ENCODE data around the gene CCL5. TPM values are rescaled to one million over a fixed set of nuclear protein-coding genes. Genes with fewer than 3 reads are reported as not detected.

The CCL5 gene
- total RNA-seq, 1 experiment from 2014 or later = not detected

DNA sequence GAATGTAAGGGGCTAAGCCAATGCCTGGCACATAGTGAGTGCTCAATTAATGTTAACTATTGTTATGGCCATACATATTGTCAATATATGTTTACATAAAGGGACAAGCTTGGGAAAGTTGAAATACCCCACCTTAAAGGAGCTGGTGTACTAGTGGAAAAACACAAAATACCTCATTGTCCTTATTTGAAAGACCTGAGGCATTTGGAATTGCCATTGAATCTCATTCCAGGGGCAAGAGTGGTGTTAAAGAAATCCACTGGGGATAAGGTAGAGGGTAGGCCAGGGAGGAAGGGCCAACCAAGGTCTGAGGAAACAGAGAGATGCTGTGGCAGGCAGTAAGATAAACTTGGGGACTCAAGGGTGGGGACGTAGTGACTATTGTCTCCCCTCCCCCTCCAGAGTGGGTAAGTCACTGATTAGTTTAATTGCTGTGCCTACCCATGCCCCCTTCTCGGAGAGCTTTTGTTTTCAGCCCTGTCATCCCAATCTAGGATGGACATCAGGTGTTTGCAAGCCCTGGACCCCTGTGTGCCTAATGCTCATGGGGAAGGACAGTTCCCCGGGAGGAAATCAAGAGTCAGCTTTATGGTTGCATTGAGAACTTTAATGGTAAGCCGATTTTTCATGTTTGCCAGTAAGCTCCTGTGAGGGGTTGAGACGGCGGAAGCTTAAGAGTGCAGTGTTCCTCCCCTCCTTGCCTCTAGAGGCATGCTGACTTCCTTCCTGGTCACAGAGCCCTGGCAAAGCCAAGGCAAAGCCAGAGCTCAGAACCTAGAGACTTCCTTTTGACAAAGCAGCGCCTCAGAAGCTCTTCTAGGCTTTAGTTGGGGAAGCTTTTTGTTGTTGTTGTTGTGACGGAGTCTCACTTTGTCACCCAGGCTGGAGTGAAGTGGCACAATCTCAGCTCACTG is 9.0 kb downstream of the CCL5 start:
- H3K9me3 Mint-ChIP-seq = no peaks in the 10 kb centered on the region
- H2AK5ac ChIP-seq (ENCODE audit: insufficient read length, low read length) = no peak overlapping the region

More for the DNA sequence above, 9.0 kb downstream of the CCL5 start:
- Histone ChIP-seq H2BK5ac (ENCODE audit: insufficient read length, low read length) (no peak overlapping the region), H4K20me1 (ENCODE audit: control insufficient read depth, insufficient read depth, insufficient read length) (no peaks in the 10 kb centered on the region), H3K4me2 (ENCODE audit: insufficient read depth, insufficient read length, low read length) (no peak overlapping the region), H2AFZ (ENCODE audit: low read length) (no peak overlapping the region), H4K8ac (replicated peaks; ENCODE audit: insufficient read length, low read depth, low read length) (no peak overlapping the region), H3K14ac (ENCODE audit: insufficient read depth, low read length) (no peak overlapping the region), H3T11ph (ENCODE audit: low read length) (no peak overlapping the region), H3K27me3 (ENCODE audit: insufficient read depth, low read length) (no peaks in the 10 kb centered on the region), H3K79me2 (ENCODE audit: insufficient read depth, low read length) (no peaks in the 10 kb centered on the region), H4K91ac (ENCODE audit: insufficient read length, low read depth, low read length) (no peak overlapping the region), H3K79me1 (ENCODE audit: insufficient read depth, low read depth, low read length, poor library complexity, severe bottlenecking) (no peaks in the 10 kb centered on the region), H3K27ac (ENCODE audit: insufficient read length, low read depth, low read length) (no peak overlapping the region), H2BK12ac (ENCODE audit: insufficient read length, low read depth, low read length) (no peak overlapping the region), H3K56ac (ENCODE audit: insufficient read length, low read depth, low read length) (no peak overlapping the region), H3K9me3 (ENCODE audit: control insufficient read depth, low read depth, low read length) (no peaks in the 10 kb centered on the region), H2BK20ac (ENCODE audit: low read depth, low read length, poor library complexity, severe bottlenecking) (no peak overlapping the region), H3K4me1 (ENCODE audit: insufficient read depth, low read length) (peaks cover 3% of the 10 kb centered on the region; the same call in 1 of the 2 replicates), H4K5ac (ENCODE audit: insufficient read length, low read depth, low read length) (no peak overlapping the region), H3K9ac (ENCODE audit: extremely low read depth, insufficient read length, low read length) (no peak overlapping the region), H3K23ac (ENCODE audit: insufficient read length, low read depth, low read length) (no peak overlapping the region), H2BK120ac (ENCODE audit: low read depth, low read length, poor library complexity, severe bottlenecking) (no peak overlapping the region), H3K4ac (ENCODE audit: low read depth, low read length) (no peak overlapping the region), H3K23me2 (ENCODE audit: insufficient read length, low read depth, low read length, poor library complexity, severe bottlenecking) (no peaks in the 10 kb centered on the region), H2BK15ac (ENCODE audit: low read depth, low read length) (no peak overlapping the region), H3K18ac (ENCODE audit: insufficient read length, low read depth, low read length) (no peak overlapping the region)
- peaks cover 8 to 13% of the 10 kb centered on the region in 2 experiments for H3K4me1 Mint-ChIP-seq
- TF ChIP-seq, protein P1, sequence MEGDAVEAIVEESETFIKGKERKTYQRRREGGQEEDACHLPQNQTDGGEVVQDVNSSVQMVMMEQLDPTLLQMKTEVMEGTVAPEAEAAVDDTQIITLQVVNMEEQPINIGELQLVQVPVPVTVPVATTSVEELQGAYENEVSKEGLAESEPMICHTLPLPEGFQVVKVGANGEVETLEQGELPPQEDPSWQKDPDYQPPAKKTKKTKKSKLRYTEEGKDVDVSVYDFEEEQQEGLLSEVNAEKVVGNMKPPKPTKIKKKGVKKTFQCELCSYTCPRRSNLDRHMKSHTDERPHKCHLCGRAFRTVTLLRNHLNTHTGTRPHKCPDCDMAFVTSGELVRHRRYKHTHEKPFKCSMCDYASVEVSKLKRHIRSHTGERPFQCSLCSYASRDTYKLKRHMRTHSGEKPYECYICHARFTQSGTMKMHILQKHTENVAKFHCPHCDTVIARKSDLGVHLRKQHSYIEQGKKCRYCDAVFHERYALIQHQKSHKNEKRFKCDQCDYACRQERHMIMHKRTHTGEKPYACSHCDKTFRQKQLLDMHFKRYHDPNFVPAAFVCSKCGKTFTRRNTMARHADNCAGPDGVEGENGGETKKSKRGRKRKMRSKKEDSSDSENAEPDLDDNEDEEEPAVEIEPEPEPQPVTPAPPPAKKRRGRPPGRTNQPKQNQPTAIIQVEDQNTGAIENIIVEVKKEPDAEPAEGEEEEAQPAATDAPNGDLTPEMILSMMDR (conservative IDR thresholded peaks at IDR 0.05) = peak; percentile 37; the same call in 1 of the 3 replicates
- WGBS (ENCODE audit: extremely low coverage, insufficient read length, low lambda C conversion rate) = no CpG with 5 or more reads among the region's 8 CpGs
- H3K27ac Mint-ChIP-seq = no peak overlapping the region; a peak in 1 of 7 replicates
- H3K36me3 Mint-ChIP-seq (ENCODE audit: insufficient read depth in 1 of 3, low read depth in 3 of 3) = no peaks in the 10 kb centered on the region; a peak in 1 of 7 replicates
- DNase-seq = peak; percentile 69
- no peaks in the 10 kb centered on the region; the same call in 1 of the 2 replicates for H3K27me3 Mint-ChIP-seq (ENCODE audit: low read depth)
- no peak overlapping the region for H3K4me3 Mint-ChIP-seq

Measured in H9 (cell line).